ENCODE measurements around the gene ANXA11. TPM values are rescaled to one million over a fixed set of nuclear protein-coding genes. Genes with fewer than 3 reads are reported as not detected.
A peak's percentile ranks its signal among the peaks of the same experiment; 100 is the strongest.

The ANXA11 gene
- total and polyA plus RNA-seq, 9 of the 15 experiments (the other 6 are each of a cell fraction or from before 2014, with no cell fraction given): 43.6 to 212 (median 109) TPM

DNA sequence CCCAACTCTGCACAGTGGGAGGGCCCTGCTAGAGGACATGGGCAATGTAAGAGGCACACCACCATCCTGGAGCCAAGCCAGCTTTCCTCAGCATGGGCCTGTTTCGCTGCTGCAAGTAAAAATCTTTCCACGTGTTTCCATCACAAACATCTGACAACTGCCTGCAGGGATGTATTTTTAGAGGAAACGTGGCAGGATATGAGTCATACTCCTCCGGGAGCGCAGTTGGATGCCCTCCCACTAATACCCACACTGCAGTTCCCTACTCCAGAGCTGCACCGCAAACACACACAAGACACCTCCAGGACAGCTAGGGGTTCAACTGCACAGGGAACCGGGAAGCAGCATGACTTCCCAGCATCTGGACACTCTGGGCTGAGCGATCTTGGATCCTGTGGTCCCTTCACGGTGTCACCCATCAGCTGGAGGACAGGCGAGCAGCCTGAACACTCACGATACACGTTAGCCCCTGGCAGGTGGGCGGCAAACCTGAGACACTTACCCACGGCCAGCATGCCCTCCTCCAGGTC is 46.7 kb downstream of the ANXA11 start:
- ChIA-PET CTCF (ENCODE audit: low intra/inter-chr PET ratio) (no interaction called here), POLR2A (interaction anchor here (1.1 to 1.4 kb wide), 3 partner anchors 9 to 20 kb away, joined by 3 to 5 read pairs (median 4); no protein-coding TSS in a partner anchor)
- Histone ChIP-seq H3K27ac (ENCODE audit: extremely low read depth, low read depth, low read length) (peak overlapping the region; percentile 76), H3K9me3 (replicated peaks; ENCODE audit: control insufficient read depth, insufficient read depth, low read depth, low read length) (no peaks in the 10 kb centered on the region), H3K9me1 (ENCODE audit: control insufficient read depth, insufficient read depth, low read length) (no peaks in the 10 kb centered on the region), H3K79me2 (ENCODE audit: control insufficient read depth, insufficient read depth, low read length) (no peaks in the 10 kb centered on the region), H3K4me3 (no peak overlapping the region), H3K4me2 (ENCODE audit: insufficient read depth, low read length) (peak overlapping the region; percentile 62), H3K4me1 (replicated peaks in 1 of 2; ENCODE audit: control insufficient read depth in 2 of 2, insufficient read depth in 2 of 2, low read length in 2 of 2) (peaks cover 20 to 22% of the 10 kb centered on the region in 2 experiments), H4K20me1 (replicated peaks; ENCODE audit: control insufficient read depth, insufficient read depth, low read length) (no peaks in the 10 kb centered on the region), H3K9ac (ENCODE audit: insufficient read depth in 1 of 2, low read depth in 2 of 2, low read length in 2 of 2) (peak overlapping the region; percentile 23 to 81; a peak in 3 of 4 replicates), H2AFZ (ENCODE audit: low read depth, low read length) (no peak overlapping the region), H3K27me3 (ENCODE audit: control insufficient read depth in 2 of 2, insufficient read depth in 2 of 2, low read length in 2 of 2) (no peaks in the 10 kb centered on the region), H3K36me3 (ENCODE audit: control insufficient read depth, insufficient read depth, low read length) (peaks cover 97% of the 10 kb centered on the region)
- DNase-seq (ENCODE audit: extremely low read depth in 1 of 4, low spot score in 3 of 4) (peak; percentile 62 to 83 (median 70)), FAIRE-seq (peak; percentile 98), ATAC-seq (peak; percentile 76)
- intact Hi-C loops (cut with micrococcal nuclease): no loop called here
- no TSS peak for BruUV-seq (replicated peaks)
- 22% methylated on average over 14 of the region's 14 CpGs for WGBS (ENCODE audit: insufficient coverage, low coverage, missing lambda C conversion rate)
- in situ Hi-C loops (cut with MboI): no loop called here
- TF ChIP-seq MTA3 (IDR thresholded peaks at IDR 0.05; ENCODE audit: borderline replicate concordance): peak; percentile 48; the same call in 1 of the 2 replicates
- peak; percentile 96 for TF ChIP-seq ETV5 (CRISPR knock-in tag; IDR thresholded peaks at IDR 0.05; ENCODE audit: low read depth)
- peak; percentile 78 for TF ChIP-seq L3MBTL2 (IDR thresholded peaks at IDR 0.05)
- peak; percentile 97 for TF ChIP-seq JUN (IDR thresholded peaks at IDR 0.05; ENCODE audit: borderline replicate concordance, low read depth, low read length)
- TF ChIP-seq JUN (CRISPR knock-in tag; IDR thresholded peaks at IDR 0.05; ENCODE audit: borderline replicate concordance): no peak
- no peak for TF ChIP-seq ATF1 (CRISPR knock-in tag; IDR thresholded peaks at IDR 0.05)
- peak; percentile 44; the same call in 1 of the 2 replicates for TF ChIP-seq ATF1 (tag; IDR thresholded peaks at IDR 0.05)
- 0 out of 4 replicates have a peak, but pooled peaks of 1 of the 2 experiments have one; percentile 48 for TF ChIP-seq ARNT (IDR thresholded peaks at IDR 0.05)
- TF ChIP-seq DPF2 (IDR thresholded peaks at IDR 0.05): peak; percentile 77
- TF ChIP-seq, protein P1, sequence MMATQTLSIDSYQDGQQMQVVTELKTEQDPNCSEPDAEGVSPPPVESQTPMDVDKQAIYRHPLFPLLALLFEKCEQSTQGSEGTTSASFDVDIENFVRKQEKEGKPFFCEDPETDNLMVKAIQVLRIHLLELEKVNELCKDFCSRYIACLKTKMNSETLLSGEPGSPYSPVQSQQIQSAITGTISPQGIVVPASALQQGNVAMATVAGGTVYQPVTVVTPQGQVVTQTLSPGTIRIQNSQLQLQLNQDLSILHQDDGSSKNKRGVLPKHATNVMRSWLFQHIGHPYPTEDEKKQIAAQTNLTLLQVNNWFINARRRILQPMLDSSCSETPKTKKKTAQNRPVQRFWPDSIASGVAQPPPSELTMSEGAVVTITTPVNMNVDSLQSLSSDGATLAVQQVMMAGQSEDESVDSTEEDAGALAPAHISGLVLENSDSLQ (IDR thresholded peaks at IDR 0.05): peak; percentile 33; the same call in 1 of the 2 replicates
- TF ChIP-seq, protein P2, sequence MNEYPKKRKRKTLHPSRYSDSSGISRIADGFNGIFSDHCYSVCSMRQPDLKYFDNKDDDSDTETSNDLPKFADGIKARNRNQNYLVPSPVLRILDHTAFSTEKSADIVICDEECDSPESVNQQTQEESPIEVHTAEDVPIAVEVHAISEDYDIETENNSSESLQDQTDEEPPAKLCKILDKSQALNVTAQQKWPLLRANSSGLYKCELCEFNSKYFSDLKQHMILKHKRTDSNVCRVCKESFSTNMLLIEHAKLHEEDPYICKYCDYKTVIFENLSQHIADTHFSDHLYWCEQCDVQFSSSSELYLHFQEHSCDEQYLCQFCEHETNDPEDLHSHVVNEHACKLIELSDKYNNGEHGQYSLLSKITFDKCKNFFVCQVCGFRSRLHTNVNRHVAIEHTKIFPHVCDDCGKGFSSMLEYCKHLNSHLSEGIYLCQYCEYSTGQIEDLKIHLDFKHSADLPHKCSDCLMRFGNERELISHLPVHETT (CRISPR knock-in tag; conservative IDR thresholded peaks at IDR 0.05 in 1 of 2, IDR thresholded peaks at IDR 0.05 in 1 of 2): 0 out of 4 replicates have a peak, but pooled peaks of 1 of the 2 experiments have one; percentile 21
- TF ChIP-seq SAP30 (IDR thresholded peaks at IDR 0.05; ENCODE audit: borderline replicate concordance, insufficient read depth, low read depth, low read length, poor library complexity, severe bottlenecking): peak; percentile 83
- no peak for TF ChIP-seq NFXL1 (CRISPR knock-in tag; IDR thresholded peaks at IDR 0.05)
- no peak for TF ChIP-seq NCOA4 (IDR thresholded peaks at IDR 0.05; ENCODE audit: partially characterized antibody)
- peak; percentile 65; the same call in 1 of the 2 replicates for TF ChIP-seq MYNN (IDR thresholded peaks at IDR 0.05)
- no peak for TF ChIP-seq MYNN (CRISPR knock-in tag; IDR thresholded peaks at IDR 0.05)
- TF ChIP-seq, protein P3, sequence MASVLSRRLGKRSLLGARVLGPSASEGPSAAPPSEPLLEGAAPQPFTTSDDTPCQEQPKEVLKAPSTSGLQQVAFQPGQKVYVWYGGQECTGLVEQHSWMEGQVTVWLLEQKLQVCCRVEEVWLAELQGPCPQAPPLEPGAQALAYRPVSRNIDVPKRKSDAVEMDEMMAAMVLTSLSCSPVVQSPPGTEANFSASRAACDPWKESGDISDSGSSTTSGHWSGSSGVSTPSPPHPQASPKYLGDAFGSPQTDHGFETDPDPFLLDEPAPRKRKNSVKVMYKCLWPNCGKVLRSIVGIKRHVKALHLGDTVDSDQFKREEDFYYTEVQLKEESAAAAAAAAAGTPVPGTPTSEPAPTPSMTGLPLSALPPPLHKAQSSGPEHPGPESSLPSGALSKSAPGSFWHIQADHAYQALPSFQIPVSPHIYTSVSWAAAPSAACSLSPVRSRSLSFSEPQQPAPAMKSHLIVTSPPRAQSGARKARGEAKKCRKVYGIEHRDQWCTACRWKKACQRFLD (CRISPR knock-in tag; IDR thresholded peaks at IDR 0.05): peak; percentile 17; the same call in 1 of the 2 replicates

All from K562 (cell line).